GM12878 (cell line): Measurements from ENCODE around the gene FAM200B. TPM values are rescaled to one million over a fixed set of nuclear protein-coding genes. Genes with fewer than 3 reads are reported as not detected.

ENCODE experiments used
- ATAC-seq: fragments of 200-7000 bp; cut with Tn5 transposase; 3 replicates; pipeline ENCODE4 v1.9.1; 2020; ENCODE audit warnings: mild to moderate bottlenecking, moderate library complexity
- BruUV-seq: library from RNA; stranded (reverse); fragments of 400-500 nt; replicated peaks from 2 replicates; lab custom pipeline; 2021; lab: Mats Ljungman, UMichigan
- CTCF ChIA-PET: fragments of 300-600 bp; sonication (Branson Sonifier 250); formaldehyde crosslinking; extraction: SDS; loops from one replicate; lab custom pipeline; 2021; ENCODE audit warnings: inconsistent platforms; lab: Yijun Ruan, JAX
- POLR2A ChIA-PET: fragments of 350-600 bp; formaldehyde crosslinking; extraction: SDS; loops from one replicate; lab custom pipeline; 2021; ENCODE audit warnings: inconsistent platforms; lab: Charles Lee
- RAD21 ChIA-PET: fragments of 300-600 bp; sonication (Branson Sonifier 250); formaldehyde crosslinking; loops from one replicate; lab custom pipeline; 2023; ENCODE audit warnings: antibody characterized with exemption; ENCODE audit not compliant: unreplicated experiment; lab: Charles Lee
- SMC1A ChIA-PET: fragments of 300-600 bp; sonication (Branson Sonifier 250); formaldehyde crosslinking; loops from one replicate; lab custom pipeline; 2023; ENCODE audit not compliant: unreplicated experiment, uncharacterized antibody; lab: Charles Lee
- DNase-seq: peaks from one replicate; pipeline ENCODE4 v3.0.0-alpha.2; 2011; ENCODE audit warnings: low read depth, low spot score
- FAIRE-seq: peaks from 3 replicates; lab custom pipeline; 2011; peaks lifted over from hg19 to GRCh38; lab: Jason Lieb, UNC
- H2AFZ ChIP-seq: 2 replicates; pipeline ENCODE4 v1.6.0; 2011; ENCODE audit warnings: low read depth, low read length, control low read depth; ENCODE audit not compliant: control insufficient read depth
- H3K27ac ChIP-seq: 2 replicates; pipeline ENCODE4 v1.5.1; 2011; ENCODE audit warnings: control low read depth; ENCODE audit not compliant: control insufficient read depth, insufficient read depth
- H3K27me3 ChIP-seq, 2 experiments: replicated peaks in 1 of 2; 2 replicates each; pipeline versions ENCODE4 v1.6.0 to v1.6.1; 2011; ENCODE audit warnings: low read length in 1 of 2; ENCODE audit not compliant: control insufficient read depth in 2 of 2, insufficient read depth in 2 of 2
- H3K36me3 ChIP-seq, 2 experiments: 2 replicates each; pipeline ENCODE4 v1.5.1; 2011; ENCODE audit warnings: low read length in 1 of 2; ENCODE audit not compliant: control insufficient read depth in 2 of 2, insufficient read depth in 2 of 2
- H3K4me1 ChIP-seq: 2 replicates; pipeline ENCODE4 v1.6.1; 2011; ENCODE audit warnings: mild to moderate bottlenecking, low read length, moderate library complexity, mixed read lengths; ENCODE audit not compliant: control insufficient read depth, insufficient read depth
- H3K4me2 ChIP-seq: 2 replicates; pipeline ENCODE4 v1.6.0; 2011; ENCODE audit warnings: control low read depth; ENCODE audit not compliant: control insufficient read depth, insufficient read depth
- H3K4me3 ChIP-seq: fragments of 200-600 bp; sonication (generic); 2 replicates; pipeline ENCODE4 v1.5.1; 2016
- H3K79me2 ChIP-seq: 2 replicates; pipeline ENCODE4 v1.6.0; 2011; ENCODE audit warnings: low read length; ENCODE audit not compliant: control insufficient read depth, insufficient read depth
- H3K9ac ChIP-seq: 2 replicates; pipeline ENCODE4 v1.8.0; 2011; ENCODE audit warnings: low read length, control low read depth, mixed read lengths; ENCODE audit not compliant: control insufficient read depth, insufficient read depth
- H3K9me3 ChIP-seq: replicated peaks from 3 replicates; pipeline ENCODE4 v1.5.1; 2011; ENCODE audit warnings: mild to moderate bottlenecking, low read length; ENCODE audit not compliant: control insufficient read depth, insufficient read depth
- H4K20me1 ChIP-seq: 2 replicates; pipeline ENCODE4 v1.6.0; 2011; ENCODE audit not compliant: control insufficient read depth, insufficient read depth
- CEBPB ChIP-seq, 2 experiments: fragments of 150-350 bp in 1 of 2; IDR thresholded peaks; 2 replicates each; pipeline ENCODE4 v1.6.1; 2012 to 2014; ENCODE audit warnings: low read depth in 2 of 2, low read length in 2 of 2, borderline replicate concordance in 1 of 2, inconsistent platforms in 1 of 2
- CREM ChIP-seq: IDR thresholded peaks from 2 replicates; pipeline ENCODE4 v1.6.1; 2014; ENCODE audit warnings: antibody characterized with exemption, low read depth
- WGBS: methylation state at CpG from one replicate; pipeline ENCODE4 v1.1.6; 2016; ENCODE audit warnings: low lambda C conversion rate; ENCODE audit not compliant: insufficient replicate concordance, insufficient coverage; ENCODE audit errors: missing lambda C conversion rate; 5-methylcytosine and 5-hydroxymethylcytosine counted together
- in situ Hi-C: fragments of 300-500 bp; cut with MboI; formaldehyde crosslinking; loops from 9 replicates; pipeline ENCODE4 v1.14.3; 2018; ENCODE audit warnings: mixed read lengths
- intact Hi-C: fragments of 100-400 bp; cut with micrococcal nuclease; formaldehyde crosslinking; loops from one replicate; pipeline ENCODE4 v1.14.2; 2022; ENCODE audit not compliant: unreplicated experiment
- polyA plus RNA-seq, 11 experiments: library from polyadenylated mRNA; depleted of rRNA in 4 of 11; unstranded in 6 of 11; stranded (reverse) in 5 of 11; fragments of >200 nt; fragmentation: Nextera tagmentation in 4 of 11; fragmentation: Illumina TruSeq in 1 of 11; extraction: Ambion mirVana in 4 of 11; extraction: Trizol in 1 of 11; gene quantifications; 1 replicate in 1 of 11; 2 replicates in 10 of 11; pipeline versions ENCODE4 v1.2.1 to v1.2.3, GENCODE V29; 2011 to 2016; ENCODE audit warnings: inconsistent platforms in 2 of 11, missing spikeins in 2 of 11, low read depth in 1 of 11
- total RNA-seq, 4 experiments: library from RNA; depleted of rRNA in 3 of 4; stranded (reverse); fragments of >200 nt in 3 of 4; fragmentation: Illumina TruSeq in 1 of 4; extraction: Trizol in 1 of 4; gene quantifications; 2 replicates each; pipeline versions ENCODE4 v1.2.1 to v1.2.3, GENCODE V29; 2013 to 2021
- TF ChIP-seq, protein P1 (sequence below), 3 experiments: IDR thresholded peaks in 2 of 3; conservative IDR thresholded peaks in 1 of 3; 2 replicates each; pipeline ENCODE4 v1.5.1; 2011; ENCODE audit warnings: low read depth in 3 of 3, low read length in 3 of 3, mild to moderate bottlenecking in 3 of 3, control low read depth in 2 of 3, moderate library complexity in 2 of 3, inconsistent platforms in 1 of 3, mixed read lengths in 1 of 3; ENCODE audit not compliant: control insufficient read depth in 2 of 3, insufficient read depth in 1 of 3; ENCODE audit errors: extremely low read depth in 1 of 3

Gene FAM200B
- total and polyA plus RNA-seq, 10 of the 15 experiments (the other 5 are each of a cell fraction or from before 2014, with no cell fraction given), result 13.8 to 48.5 (median 25.5) TPM

GRCh38 chr4:15676039-15676438, 5.6 kb upstream of the FAM200B start:
- TF ChIP-seq CEBPB (IDR thresholded peaks at IDR 0.05; ENCODE audit: borderline replicate concordance in 1 of 2, low read depth in 2 of 2, low read length in 2 of 2) (no peak), CREM (no peak)
- TF ChIP-seq, protein P1, sequence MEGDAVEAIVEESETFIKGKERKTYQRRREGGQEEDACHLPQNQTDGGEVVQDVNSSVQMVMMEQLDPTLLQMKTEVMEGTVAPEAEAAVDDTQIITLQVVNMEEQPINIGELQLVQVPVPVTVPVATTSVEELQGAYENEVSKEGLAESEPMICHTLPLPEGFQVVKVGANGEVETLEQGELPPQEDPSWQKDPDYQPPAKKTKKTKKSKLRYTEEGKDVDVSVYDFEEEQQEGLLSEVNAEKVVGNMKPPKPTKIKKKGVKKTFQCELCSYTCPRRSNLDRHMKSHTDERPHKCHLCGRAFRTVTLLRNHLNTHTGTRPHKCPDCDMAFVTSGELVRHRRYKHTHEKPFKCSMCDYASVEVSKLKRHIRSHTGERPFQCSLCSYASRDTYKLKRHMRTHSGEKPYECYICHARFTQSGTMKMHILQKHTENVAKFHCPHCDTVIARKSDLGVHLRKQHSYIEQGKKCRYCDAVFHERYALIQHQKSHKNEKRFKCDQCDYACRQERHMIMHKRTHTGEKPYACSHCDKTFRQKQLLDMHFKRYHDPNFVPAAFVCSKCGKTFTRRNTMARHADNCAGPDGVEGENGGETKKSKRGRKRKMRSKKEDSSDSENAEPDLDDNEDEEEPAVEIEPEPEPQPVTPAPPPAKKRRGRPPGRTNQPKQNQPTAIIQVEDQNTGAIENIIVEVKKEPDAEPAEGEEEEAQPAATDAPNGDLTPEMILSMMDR (IDR thresholded peaks at IDR 0.05 in 2 of 3, conservative IDR thresholded peaks at IDR 0.05 in 1 of 3; ENCODE audit: control insufficient read depth in 2 of 3, extremely low read depth in 1 of 3, insufficient read depth in 1 of 3, low read depth in 3 of 3, low read length in 3 of 3), result no peak
- POLR2A ChIA-PET, result interaction anchor here (0.6 to 3.4 kb wide), 7 partner anchors 12 to 173 kb away, joined by 3 to 15 read pairs (median 3); partner anchors contain the start of gene FBXL5
- DNase-seq (no peak), FAIRE-seq (no peak), ATAC-seq (no peak)
- WGBS, result 100% methylated on average over 1 of the region's 1 CpG
- Histone ChIP-seq H3K4me2 (peak overlapping the region; percentile 75; the same call in 1 of the 2 replicates), H3K79me2 (peaks cover 72% of the 10 kb centered on the region), H2AFZ (peak overlapping the region; percentile 19; the same call in 1 of the 2 replicates), H3K4me3 (no peak overlapping the region), H3K9ac (no peak overlapping the region), H3K9me3 (no peaks in the 10 kb centered on the region), H3K4me1 (peaks cover 4% of the 10 kb centered on the region; the same call in 1 of the 2 replicates), H3K36me3 (no peaks in the 10 kb centered on the region), H3K27me3 (no peaks in the 10 kb centered on the region), H4K20me1 (no peaks in the 10 kb centered on the region), H3K27ac (no peak overlapping the region)
- in situ Hi-C loops, result no loop called here
- CTCF ChIA-PET, result interaction anchor here (0.7 to 3.1 kb wide), 10 partner anchors 12 to 197 kb away, joined by 3 to 20 read pairs (median 3); no protein-coding TSS in a partner anchor
- intact Hi-C loops, result no loop called here
- no TSS peak for BruUV-seq
- SMC1A ChIA-PET, result interaction anchor here (0.6 to 2.4 kb wide), 8 partner anchors 12 to 218 kb away, joined by 3 to 13 read pairs (median 4); no protein-coding TSS in a partner anchor
- RAD21 ChIA-PET, result interaction anchor here (0.6 to 1.8 kb wide), 8 partner anchors 14 to 552 kb away, joined by 3 to 13 read pairs (median 4); partner anchors contain the start of gene FBXL5
